MCF 10A (cell line): ENCODE results near the gene SEMA3A. TPM values are rescaled to one million over a fixed set of nuclear protein-coding genes. Genes with fewer than 3 reads are reported as not detected.

Source experiments
- BruUV-seq: library from RNA; stranded (reverse); fragments of 400-500 nt; replicated peaks from 2 replicates; lab custom pipeline; 2021; lab: Mats Ljungman, UMichigan
- CTCF ChIA-PET: fragments of 300-600 bp; sonication (Branson Sonifier 250); formaldehyde crosslinking; extraction: SDS; loops from one replicate; lab custom pipeline; 2021; ENCODE audit warnings: antibody characterized with exemption, inconsistent platforms; lab: Yijun Ruan, JAX
- POLR2A ChIA-PET: fragments of 300-600, 350-650 bp; sonication (Branson Sonifier 250); formaldehyde crosslinking; extraction: SDS; loops from one replicate; lab custom pipeline; 2020; ENCODE audit warnings: antibody characterized with exemption, inconsistent platforms; lab: Yijun Ruan, JAX
- DNase-seq: peaks from one replicate; pipeline ENCODE4 v3.0.0-alpha.2; 2018; ENCODE audit not compliant: unreplicated experiment
- H3K27ac Mint-ChIP-seq: one replicate; pipeline ENCODE4 v1.8.0; 2022; ENCODE audit warnings: mild to moderate bottlenecking, low read depth, mixed read lengths; ENCODE audit not compliant: unreplicated experiment
- H3K27me3 Mint-ChIP-seq: one replicate; pipeline ENCODE4 v1.8.0; 2022; ENCODE audit warnings: mixed read lengths; ENCODE audit not compliant: insufficient read depth, unreplicated experiment
- H3K36me3 Mint-ChIP-seq: one replicate; pipeline ENCODE4 v1.8.0; 2022; ENCODE audit warnings: mild to moderate bottlenecking, moderate library complexity, mixed read lengths; ENCODE audit not compliant: insufficient read depth, unreplicated experiment
- H3K4me1 Mint-ChIP-seq: one replicate; pipeline ENCODE4 v1.8.0; 2022; ENCODE audit warnings: mixed read lengths; ENCODE audit not compliant: insufficient read depth, unreplicated experiment
- H3K4me3 Mint-ChIP-seq: one replicate; pipeline ENCODE4 v1.8.0; 2022; ENCODE audit warnings: mild to moderate bottlenecking, moderate library complexity, mixed read lengths; ENCODE audit not compliant: unreplicated experiment
- H3K9me3 Mint-ChIP-seq: one replicate; pipeline ENCODE4 v1.8.0; 2022; ENCODE audit warnings: mixed read lengths; ENCODE audit not compliant: unreplicated experiment
- intact Hi-C: fragments of 100-400 bp; cut with micrococcal nuclease; formaldehyde crosslinking; loops from 2 replicates; pipeline ENCODE4 v1.14.1; 2022
- total RNA-seq: library from RNA; stranded (reverse); gene quantifications from 2 replicates; pipeline ENCODE4 v1.2.3, GENCODE V29; 2022
- TF ChIP-seq, protein P1 (sequence below): fragments of 200-600 bp; IDR thresholded peaks from one replicate; pipeline ENCODE4 v1.8.0; 2022; ENCODE audit warnings: antibody characterized with exemption, mild to moderate bottlenecking; ENCODE audit not compliant: unreplicated experiment

SEMA3A gene
- total RNA-seq, 1 experiment from 2014 or later, result 3.2 TPM

DNA sequence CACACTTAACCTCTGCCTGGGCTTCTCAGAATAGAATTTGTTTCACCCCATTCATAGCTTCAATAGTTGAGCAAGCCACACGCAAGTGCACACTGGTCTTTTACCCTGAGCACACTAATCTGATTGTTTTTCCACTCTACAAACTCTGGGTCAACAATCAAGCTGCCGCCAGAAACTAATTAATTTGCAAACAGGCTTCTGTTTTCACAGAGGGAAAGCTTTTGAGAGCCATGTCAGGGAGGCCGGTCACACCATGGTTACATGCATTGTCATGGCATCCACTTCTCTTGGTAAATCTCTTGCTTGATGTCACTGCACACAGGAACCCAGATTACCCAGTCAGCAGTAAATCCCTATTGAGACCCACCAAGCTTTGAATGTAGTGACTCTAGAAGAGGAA, 154.2 kb downstream of the SEMA3A start:
- intact Hi-C loops, result no loop called here
- Mint-ChIP-seq H3K27ac (no peak overlapping the region), H3K27me3 (no peaks in the 10 kb centered on the region), H3K36me3 (no peaks in the 10 kb centered on the region), H3K4me3 (no peak overlapping the region), H3K4me1 (peaks cover 14% of the 10 kb centered on the region), H3K9me3 (no peaks in the 10 kb centered on the region)
- POLR2A ChIA-PET, result no interaction called here
- CTCF ChIA-PET, result interaction anchor here (0.6 kb wide), 1 partner anchor 148 kb away, joined by 3 read pairs; no protein-coding TSS in a partner anchor
- DNase-seq, result no peak
- no TSS peak for BruUV-seq
- TF ChIP-seq, protein P1, sequence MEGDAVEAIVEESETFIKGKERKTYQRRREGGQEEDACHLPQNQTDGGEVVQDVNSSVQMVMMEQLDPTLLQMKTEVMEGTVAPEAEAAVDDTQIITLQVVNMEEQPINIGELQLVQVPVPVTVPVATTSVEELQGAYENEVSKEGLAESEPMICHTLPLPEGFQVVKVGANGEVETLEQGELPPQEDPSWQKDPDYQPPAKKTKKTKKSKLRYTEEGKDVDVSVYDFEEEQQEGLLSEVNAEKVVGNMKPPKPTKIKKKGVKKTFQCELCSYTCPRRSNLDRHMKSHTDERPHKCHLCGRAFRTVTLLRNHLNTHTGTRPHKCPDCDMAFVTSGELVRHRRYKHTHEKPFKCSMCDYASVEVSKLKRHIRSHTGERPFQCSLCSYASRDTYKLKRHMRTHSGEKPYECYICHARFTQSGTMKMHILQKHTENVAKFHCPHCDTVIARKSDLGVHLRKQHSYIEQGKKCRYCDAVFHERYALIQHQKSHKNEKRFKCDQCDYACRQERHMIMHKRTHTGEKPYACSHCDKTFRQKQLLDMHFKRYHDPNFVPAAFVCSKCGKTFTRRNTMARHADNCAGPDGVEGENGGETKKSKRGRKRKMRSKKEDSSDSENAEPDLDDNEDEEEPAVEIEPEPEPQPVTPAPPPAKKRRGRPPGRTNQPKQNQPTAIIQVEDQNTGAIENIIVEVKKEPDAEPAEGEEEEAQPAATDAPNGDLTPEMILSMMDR, result no peak

DNA sequence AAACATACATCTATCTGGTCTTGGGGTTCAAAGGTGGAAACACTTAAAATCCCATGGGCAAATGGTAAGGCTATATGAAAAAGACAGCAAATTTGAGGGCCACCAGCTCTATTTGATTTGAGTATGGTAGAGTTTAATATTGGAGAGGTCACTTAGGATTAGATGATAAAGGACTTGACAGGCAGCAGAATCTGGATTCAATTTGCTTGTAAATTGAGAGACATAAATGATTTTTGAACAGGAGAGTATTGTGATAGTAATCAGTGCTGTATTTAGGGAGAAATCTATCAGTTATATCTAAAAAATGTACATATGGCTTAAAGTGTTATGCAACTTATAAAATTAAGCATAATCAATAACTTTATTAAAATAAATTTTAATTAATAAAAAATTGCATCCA, 155.2 kb downstream of the SEMA3A start:
- no peak for DNase-seq
- Mint-ChIP-seq H3K27me3 (no peaks in the 10 kb centered on the region), H3K27ac (no peak overlapping the region), H3K9me3 (no peaks in the 10 kb centered on the region), H3K4me3 (no peak overlapping the region), H3K4me1 (peaks cover 14% of the 10 kb centered on the region), H3K36me3 (no peaks in the 10 kb centered on the region)
- BruUV-seq, result no TSS peak
- ChIA-PET CTCF (no interaction called here), POLR2A (no interaction called here)
- TF ChIP-seq, protein P1, result no peak
- intact Hi-C loops, result no loop called here

DNA sequence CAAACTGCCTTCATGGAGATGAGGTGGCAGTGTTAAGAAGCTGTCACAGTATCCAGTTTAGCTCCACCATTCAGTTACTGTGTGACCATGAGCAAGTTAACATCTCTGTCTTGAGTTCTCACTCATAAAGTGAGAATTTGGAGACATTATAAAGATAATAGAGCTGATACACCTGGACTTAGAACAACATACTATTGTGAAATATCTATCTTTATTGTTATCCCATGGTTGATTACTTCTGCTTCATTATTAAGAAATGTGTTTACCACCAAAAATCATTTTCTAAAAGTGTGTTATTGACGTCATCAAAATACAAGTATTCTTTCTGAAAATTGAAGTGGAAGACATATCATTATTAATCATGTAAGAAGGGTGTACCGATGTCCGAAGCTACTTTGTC, 166.9 kb downstream of the SEMA3A start:
- no TSS peak for BruUV-seq
- ChIA-PET POLR2A (interaction anchor here (0.7 kb wide), 1 partner anchor 76 kb away, joined by 3 read pairs; no protein-coding TSS in a partner anchor), CTCF (interaction anchor here (1.0 to 1.2 kb wide), 2 partner anchors 14 to 92 kb away, joined by 3 read pairs; no protein-coding TSS in a partner anchor)
- intact Hi-C loops, result no loop called here
- TF ChIP-seq, protein P1, result no peak
- DNase-seq, result no peak
- H3K27me3 Mint-ChIP-seq, result no peaks in the 10 kb centered on the region
- peaks cover 12% of the 10 kb centered on the region for H3K4me1 Mint-ChIP-seq
- no peak overlapping the region for H3K4me3 Mint-ChIP-seq
- H3K9me3 Mint-ChIP-seq, result no peaks in the 10 kb centered on the region
- no peaks in the 10 kb centered on the region for H3K36me3 Mint-ChIP-seq
- no peak overlapping the region for H3K27ac Mint-ChIP-seq

DNA sequence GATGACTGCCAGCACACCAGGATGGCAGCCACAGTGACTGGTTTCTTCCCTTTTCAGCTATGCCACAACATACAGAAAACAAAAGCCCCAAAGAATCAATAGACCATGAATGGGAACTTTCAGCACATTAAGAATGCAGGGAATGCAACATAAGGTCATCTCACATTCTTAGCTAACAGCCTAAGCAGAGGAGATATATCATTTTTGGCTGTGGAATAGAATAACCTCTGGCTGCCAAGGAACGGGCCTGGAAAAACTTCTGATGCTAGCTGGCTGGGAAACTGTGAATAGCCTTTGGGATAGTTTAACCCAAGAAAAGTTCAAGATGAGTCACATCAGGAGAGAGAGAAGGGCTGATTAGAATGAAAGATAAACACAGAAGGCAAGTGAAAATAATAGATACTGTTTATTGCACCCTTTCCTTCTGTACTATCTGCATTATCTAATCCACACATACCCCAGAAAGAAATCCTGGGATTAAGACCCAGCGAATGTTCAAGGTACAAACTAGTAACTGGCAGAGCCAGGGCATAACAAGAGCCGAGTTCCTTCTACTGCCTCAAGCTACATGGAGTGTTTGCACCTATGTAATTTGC, 169.2 kb downstream of the SEMA3A start:
- no peak overlapping the region for H3K27ac Mint-ChIP-seq
- BruUV-seq, result no TSS peak
- ChIA-PET CTCF (interaction anchor here (1.2 kb wide), 1 partner anchor 143 kb away, joined by 5 read pairs; no protein-coding TSS in a partner anchor), POLR2A (interaction anchor here (0.7 to 1.5 kb wide), 3 partner anchors 8 to 51 kb away, joined by 3 to 4 read pairs (median 3); no protein-coding TSS in a partner anchor)
- no peak overlapping the region for H3K4me3 Mint-ChIP-seq
- H3K36me3 Mint-ChIP-seq, result no peaks in the 10 kb centered on the region
- H3K4me1 Mint-ChIP-seq, result peaks cover 14% of the 10 kb centered on the region
- intact Hi-C loops, result no loop called here
- no peaks in the 10 kb centered on the region for H3K9me3 Mint-ChIP-seq
- TF ChIP-seq, protein P1, result no peak
- no peaks in the 10 kb centered on the region for H3K27me3 Mint-ChIP-seq
- DNase-seq, result peak; percentile 59
